ENCODE results near the gene CYP21A2.
"Not testable (repeated sequence)": the region's sequence is repeated elsewhere in the genome, so short reads cannot be mapped to it uniquely, and the experiment has no call there.

CYP21A2 gene

GRCh38 chr6:32035283-32036013, 2.8 kb upstream of the CYP21A2 start:
- DNase-seq = not testable (repeated sequence)

- DNase-seq = not testable (repeated sequence)
Measured at GRCh38 chr6:32037136-32037535, 1.1 kb upstream of the CYP21A2 start.

DNA sequence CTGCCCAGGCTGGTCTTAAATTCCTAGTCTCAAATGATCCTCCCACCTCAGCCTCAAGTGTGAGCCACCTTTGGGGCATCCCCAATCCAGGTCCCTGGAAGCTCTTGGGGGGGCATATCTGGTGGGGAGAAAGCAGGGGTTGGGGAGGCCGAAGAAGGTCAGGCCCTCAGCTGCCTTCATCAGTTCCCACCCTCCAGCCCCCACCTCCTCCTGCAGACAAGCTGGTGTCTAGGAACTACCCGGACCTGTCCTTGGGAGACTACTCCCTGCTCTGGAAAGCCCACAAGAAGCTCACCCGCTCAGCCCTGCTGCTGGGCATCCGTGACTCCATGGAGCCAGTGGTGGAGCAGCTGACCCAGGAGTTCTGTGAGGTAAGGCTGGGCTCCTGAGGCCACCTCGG, 663 bp downstream of the CYP21A2 start:
- DNase-seq = not testable (repeated sequence)

DNA sequence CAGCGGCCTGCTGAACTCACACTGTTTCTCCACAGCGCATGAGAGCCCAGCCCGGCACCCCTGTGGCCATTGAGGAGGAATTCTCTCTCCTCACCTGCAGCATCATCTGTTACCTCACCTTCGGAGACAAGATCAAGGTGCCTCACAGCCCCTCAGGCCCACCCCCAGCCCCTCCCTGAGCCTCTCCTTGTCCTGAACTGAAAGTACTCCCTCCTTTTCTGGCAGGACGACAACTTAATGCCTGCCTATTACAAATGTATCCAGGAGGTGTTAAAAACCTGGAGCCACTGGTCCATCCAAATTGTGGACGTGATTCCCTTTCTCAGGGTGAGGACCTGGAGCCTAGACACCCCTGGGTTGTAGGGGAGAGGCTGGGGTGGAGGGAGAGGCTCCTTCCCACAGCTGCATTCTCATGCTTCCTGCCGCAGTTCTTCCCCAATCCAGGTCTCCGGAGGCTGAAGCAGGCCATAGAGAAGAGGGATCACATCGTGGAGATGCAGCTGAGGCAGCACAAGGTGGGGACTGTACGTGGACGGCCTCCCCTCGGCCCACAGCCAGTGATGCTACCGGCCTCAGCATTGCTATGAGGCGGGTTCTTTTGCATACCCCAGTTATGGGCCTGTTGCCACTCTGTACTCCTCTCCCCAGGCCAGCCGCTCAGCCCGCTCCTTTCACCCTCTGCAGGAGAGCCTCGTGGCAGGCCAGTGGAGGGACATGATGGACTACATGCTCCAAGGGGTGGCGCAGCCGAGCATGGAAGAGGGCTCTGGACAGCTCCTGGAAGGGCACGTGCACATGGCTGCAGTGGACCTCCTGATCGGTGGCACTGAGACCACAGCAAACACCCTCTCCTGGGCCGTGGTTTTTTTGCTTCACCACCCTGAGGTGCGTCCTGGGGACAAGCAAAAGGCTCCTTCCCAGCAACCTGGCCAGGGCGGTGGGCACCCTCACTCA, 1.4 kb downstream of the CYP21A2 start:
- not testable (repeated sequence) for DNase-seq

DNA sequence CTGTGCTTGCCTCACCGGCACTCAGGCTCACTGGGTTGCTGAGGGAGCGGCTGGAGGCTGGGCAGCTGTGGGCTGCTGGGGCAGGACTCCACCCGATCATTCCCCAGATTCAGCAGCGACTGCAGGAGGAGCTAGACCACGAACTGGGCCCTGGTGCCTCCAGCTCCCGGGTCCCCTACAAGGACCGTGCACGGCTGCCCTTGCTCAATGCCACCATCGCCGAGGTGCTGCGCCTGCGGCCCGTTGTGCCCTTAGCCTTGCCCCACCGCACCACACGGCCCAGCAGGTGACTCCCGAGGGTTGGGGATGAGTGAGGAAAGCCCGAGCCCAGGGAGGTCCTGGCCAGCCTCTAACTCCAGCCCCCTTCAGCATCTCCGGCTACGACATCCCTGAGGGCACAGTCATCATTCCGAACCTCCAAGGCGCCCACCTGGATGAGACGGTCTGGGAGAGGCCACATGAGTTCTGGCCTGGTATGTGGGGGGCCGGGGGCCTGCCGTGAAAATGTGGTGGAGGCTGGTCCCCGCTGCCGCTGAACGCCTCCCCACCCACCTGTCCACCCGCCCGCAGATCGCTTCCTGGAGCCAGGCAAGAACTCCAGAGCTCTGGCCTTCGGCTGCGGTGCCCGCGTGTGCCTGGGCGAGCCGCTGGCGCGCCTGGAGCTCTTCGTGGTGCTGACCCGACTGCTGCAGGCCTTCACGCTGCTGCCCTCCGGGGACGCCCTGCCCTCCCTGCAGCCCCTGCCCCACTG, 2.3 kb downstream of the CYP21A2 start:
- not testable (repeated sequence) for DNase-seq

- not testable (repeated sequence) for DNase-seq
Measured at GRCh38 chr6:32041050-32041321, 2.8 kb downstream of the CYP21A2 start.

GRCh38 chr6:32041385-32041784, 3.2 kb downstream of the CYP21A2 start:
- not testable (repeated sequence) for DNase-seq

GRCh38 chr6:32042276-32042675, 4.1 kb downstream of the CYP21A2 start:
- not testable (repeated sequence) for DNase-seq

DNA sequence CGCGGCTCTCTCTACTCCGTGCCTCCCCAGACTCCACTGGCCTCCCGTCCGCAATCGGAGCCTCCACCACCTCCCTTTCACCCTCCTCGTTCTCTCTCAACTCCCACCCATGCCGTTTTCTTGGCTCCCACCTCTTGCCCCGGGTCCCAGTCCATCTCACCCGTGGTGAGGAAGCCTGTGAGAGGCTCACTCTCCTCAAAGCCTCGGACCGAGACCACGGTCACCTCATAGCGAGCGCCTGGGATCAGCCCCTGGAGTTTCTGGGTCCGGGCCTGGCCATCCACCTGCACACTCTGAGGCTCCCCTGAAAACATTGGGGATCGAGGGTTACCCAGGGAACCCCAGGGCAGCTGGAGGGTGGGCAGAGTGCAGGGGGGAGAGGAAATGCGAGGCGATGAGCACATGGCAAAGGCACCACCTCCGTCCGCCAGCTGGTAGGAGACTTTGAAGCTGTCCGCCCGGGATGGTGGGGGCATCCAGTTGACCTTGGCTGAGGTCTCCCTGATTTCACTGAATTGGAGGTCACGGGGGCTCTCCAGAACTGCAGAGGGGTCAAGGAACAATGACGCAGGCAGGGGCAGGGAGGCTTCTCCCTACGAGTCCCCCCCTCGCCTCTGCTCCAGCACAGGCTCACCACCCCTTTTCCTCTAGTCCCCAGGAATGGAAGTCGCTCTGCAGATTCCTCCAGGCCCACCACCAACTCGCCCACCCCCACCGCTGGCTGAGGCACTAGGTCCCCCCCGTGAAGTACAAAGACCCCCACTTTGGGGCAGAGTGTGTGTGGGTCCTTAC, 5.6 kb downstream of the CYP21A2 start:
- not testable (repeated sequence) for DNase-seq

DNA sequence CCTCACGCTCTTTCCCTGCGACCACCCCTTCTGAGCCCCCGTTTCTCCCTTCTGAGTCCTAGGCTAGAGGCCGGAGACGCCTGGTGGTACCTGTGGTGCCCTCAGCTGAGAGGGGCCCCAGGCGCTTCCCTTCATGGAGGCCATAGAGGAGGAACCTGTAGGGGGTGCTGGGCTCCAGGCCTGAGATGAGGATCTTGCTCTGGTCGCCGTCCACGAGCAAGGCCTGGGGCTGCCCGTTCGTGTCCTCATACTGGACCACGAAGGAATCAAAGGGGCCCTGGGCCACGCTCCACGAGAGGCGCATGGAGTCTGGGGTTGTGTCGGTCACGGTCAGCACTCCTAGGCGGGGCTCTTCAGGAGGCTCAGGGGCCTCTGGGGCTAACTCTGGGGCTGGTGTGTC, 6.7 kb downstream of the CYP21A2 start:
- DNase-seq = not testable (repeated sequence)

GRCh38 chr6:32045811-32046449, 7.7 kb downstream of the CYP21A2 start:
- no peak for DNase-seq

GRCh38 chr6:32046450-32047083, 8.4 kb downstream of the CYP21A2 start:
- DNase-seq = no peak

GRCh38 chr6:32047084-32047478, 8.9 kb downstream of the CYP21A2 start:
- no peak for DNase-seq

- DNase-seq = no peak
Measured at GRCh38 chr6:32047539-32047854, 9.3 kb downstream of the CYP21A2 start.

GRCh38 chr6:32047855-32048766, 9.9 kb downstream of the CYP21A2 start:
- DNase-seq = peak; percentile 28 to 64 (median 46)

DNA sequence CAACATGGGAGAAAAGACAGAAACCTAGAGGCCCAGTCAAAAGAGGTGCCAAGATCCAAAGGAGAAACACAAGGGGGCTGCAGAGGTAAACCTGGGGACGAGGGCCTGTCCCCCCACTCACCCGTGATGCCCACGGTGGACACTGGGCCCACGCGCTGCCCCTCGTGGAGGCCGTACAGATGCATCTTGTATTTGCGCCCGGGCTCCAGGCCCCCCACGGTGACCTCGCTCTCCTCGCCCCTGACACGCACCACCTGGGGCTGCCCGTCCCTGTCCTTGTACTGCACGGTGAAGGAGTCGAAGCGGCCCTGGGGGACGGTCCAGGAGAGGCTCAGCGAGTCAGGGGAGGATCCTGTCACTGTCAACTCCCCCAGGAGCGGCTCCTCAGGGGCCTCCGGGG, 10.9 kb downstream of the CYP21A2 start:
- DNase-seq = not testable (repeated sequence)

- not testable (repeated sequence) for DNase-seq
Measured at GRCh38 chr6:32049736-32050135, 11.5 kb downstream of the CYP21A2 start.

DNA sequence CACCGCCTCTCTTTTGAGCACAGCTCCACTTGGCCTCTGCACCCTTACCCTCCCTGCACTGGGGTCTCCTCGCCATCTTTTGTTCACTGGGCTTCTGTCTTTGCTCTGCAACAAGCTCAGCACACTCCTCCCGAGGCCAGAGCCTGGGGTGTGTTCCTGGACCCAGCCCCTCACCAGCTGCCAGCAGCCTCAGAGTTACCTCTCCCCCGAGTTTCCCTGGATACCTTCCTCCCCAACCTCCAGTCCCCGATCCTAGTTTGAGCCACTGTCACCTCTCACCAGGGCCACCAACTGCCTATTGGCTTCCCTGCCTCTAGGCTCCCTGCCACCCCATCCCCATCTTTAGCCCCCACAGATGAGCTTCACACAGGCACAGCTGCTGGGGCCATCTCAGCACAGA, 12.3 kb downstream of the CYP21A2 start:
- no peak for DNase-seq

GRCh38 chr6:32052626-32053025, 14.4 kb downstream of the CYP21A2 start:
- not testable (repeated sequence) for DNase-seq

DNA sequence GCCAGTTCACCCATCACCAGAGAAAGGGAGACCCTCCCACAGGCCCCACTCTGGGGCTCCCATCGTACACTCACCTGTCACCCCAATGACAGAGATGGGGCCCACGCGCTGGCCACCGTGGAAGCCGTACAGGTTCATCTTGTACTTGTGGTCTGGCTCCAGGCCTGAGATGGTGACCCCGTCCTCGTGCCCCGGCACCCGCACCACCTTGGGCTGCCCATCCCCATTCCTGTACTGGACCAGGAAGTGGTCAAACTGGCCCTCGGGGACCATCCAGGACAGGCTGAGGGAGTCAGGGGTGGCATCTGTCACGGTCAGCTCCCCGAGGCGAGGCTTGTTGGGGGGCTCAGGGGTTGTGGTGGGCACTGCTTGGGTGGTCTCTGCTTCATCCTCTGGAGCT, 15.1 kb downstream of the CYP21A2 start:
- not testable (repeated sequence) for DNase-seq

Measured in activated CD4-positive, CD25-positive, alpha-beta regulatory T cell (primary cell).